Progenitor cell of endocrine pancreas (in vitro differentiated cells): ENCODE data around the gene TBX4. TPM values are rescaled to one million over a fixed set of nuclear protein-coding genes. Genes with fewer than 3 reads are reported as not detected.
"Not testable (repeated sequence)": the region's sequence is repeated elsewhere in the genome, so short reads cannot be mapped to it uniquely, and the experiment has no call there.

ENCODE experiments used
- DNase-seq: peaks from one replicate; pipeline ENCODE4 v3.0.0; 2021; ENCODE audit warnings: low spot score; ENCODE audit not compliant: unreplicated experiment
- H3K27ac Mint-ChIP-seq: 2 replicates; pipeline ENCODE4 v1.8.0; 2021; ENCODE audit warnings: mild to moderate bottlenecking, moderate library complexity, mixed read lengths
- H3K27me3 Mint-ChIP-seq: 2 replicates; pipeline ENCODE4 v1.8.0; 2021; ENCODE audit warnings: mixed read lengths
- H3K36me3 Mint-ChIP-seq: 2 replicates; pipeline ENCODE4 v1.8.0; 2022; ENCODE audit warnings: mixed read lengths; ENCODE audit not compliant: insufficient read depth
- H3K4me1 Mint-ChIP-seq: 2 replicates; pipeline ENCODE4 v1.8.0; 2021; ENCODE audit warnings: low read depth, mixed read lengths
- H3K4me3 Mint-ChIP-seq: 2 replicates; pipeline ENCODE4 v1.8.0; 2021; ENCODE audit warnings: low read depth, mild to moderate bottlenecking, moderate library complexity, mixed read lengths
- H3K9me3 Mint-ChIP-seq: 2 replicates; pipeline ENCODE4 v1.8.0; 2021; ENCODE audit warnings: low read depth, mixed read lengths
- CTCF ChIP-seq: fragments of 200-600 bp; sonication (generic); IDR thresholded peaks from one replicate; pipeline ENCODE4 v1.5.0; 2021; ENCODE audit warnings: antibody characterized with exemption, mild to moderate bottlenecking; ENCODE audit not compliant: unreplicated experiment
- total RNA-seq: library from RNA; stranded (reverse); gene quantifications from 2 replicates; pipeline ENCODE4 v1.2.1, GENCODE V29; 2021

Gene TBX4
- total RNA-seq, 1 donor from 2014 or later, result not detected

GRCh38 chr17:61524319-61524718 is 72.1 kb downstream of the TBX4 start:
- Mint-ChIP-seq H3K27me3 (peaks cover 18% of the 10 kb centered on the region), H3K4me1 (no peaks in the 10 kb centered on the region), H3K36me3 (no peaks in the 10 kb centered on the region), H3K27ac (no peak overlapping the region), H3K4me3 (no peak overlapping the region), H3K9me3 (no peaks in the 10 kb centered on the region)
- no peak for DNase-seq
- no peak for TF ChIP-seq CTCF

GRCh38 chr17:61527441-61527840 is 75.2 kb downstream of the TBX4 start:
- H3K4me1 Mint-ChIP-seq, H3K4me3 Mint-ChIP-seq, H3K9me3 Mint-ChIP-seq, DNase-seq, H3K36me3 Mint-ChIP-seq: not testable (repeated sequence)
- H3K27me3 Mint-ChIP-seq, result peaks cover 10% of the 10 kb centered on the region
- H3K27ac Mint-ChIP-seq, result peak overlapping the region; percentile 56

GRCh38 chr17:61528171-61528570 is 75.9 kb downstream of the TBX4 start:
- peaks cover 8% of the 10 kb centered on the region for H3K4me1 Mint-ChIP-seq
- no peak for DNase-seq

GRCh38 chr17:61531223-61531622 is 79.0 kb downstream of the TBX4 start:
- Mint-ChIP-seq H3K4me3 (no peak overlapping the region), H3K27ac (no peak overlapping the region), H3K4me1 (peaks cover 8% of the 10 kb centered on the region), H3K27me3 (peaks cover 9% of the 10 kb centered on the region), H3K36me3 (no peaks in the 10 kb centered on the region), H3K9me3 (no peaks in the 10 kb centered on the region)
- no peak for TF ChIP-seq CTCF
- DNase-seq, result no peak

More at GRCh38 chr17:61528171-61528570, 75.9 kb downstream of the TBX4 start:
- no peak for TF ChIP-seq CTCF
- Mint-ChIP-seq H3K4me3 (no peak overlapping the region), H3K27ac (no peak overlapping the region), H3K36me3 (no peaks in the 10 kb centered on the region), H3K9me3 (no peaks in the 10 kb centered on the region), H3K27me3 (peaks cover 10% of the 10 kb centered on the region)

- no peaks in the 10 kb centered on the region for H3K9me3 Mint-ChIP-seq
- no peak overlapping the region for H3K27ac Mint-ChIP-seq
Measured at GRCh38 chr17:61532826-61533225, 80.6 kb downstream of the TBX4 start.

More at GRCh38 chr17:61532826-61533225, 80.6 kb downstream of the TBX4 start:
- H3K4me3 Mint-ChIP-seq, result no peak overlapping the region
- H3K27me3 Mint-ChIP-seq, result peaks cover 6% of the 10 kb centered on the region
- peaks cover 8% of the 10 kb centered on the region for H3K4me1 Mint-ChIP-seq
- no peak for TF ChIP-seq CTCF
- no peaks in the 10 kb centered on the region for H3K36me3 Mint-ChIP-seq
- no peak for DNase-seq
